ENCODE results near the gene PIK3R1.
"Not testable (repeated sequence)": the region's sequence is repeated elsewhere in the genome, so short reads cannot be mapped to it uniquely, and the experiment has no call there.

Gene PIK3R1

GRCh38 chr5:68227532-68228160, 12.1 kb downstream of the PIK3R1 start:
- no peak for DNase-seq

GRCh38 chr5:68229416-68229815, 13.9 kb downstream of the PIK3R1 start:
- DNase-seq, result no peak

GRCh38 chr5:68230285-68230684, 14.7 kb downstream of the PIK3R1 start:
- no peak for DNase-seq

- DNase-seq, result no peak
Measured at GRCh38 chr5:68231414-68232076, 16.0 kb downstream of the PIK3R1 start.

GRCh38 chr5:68232277-68232676, 16.7 kb downstream of the PIK3R1 start:
- DNase-seq, result no peak

- DNase-seq, result no peak
Measured at GRCh38 chr5:68233075-68233474, 17.5 kb downstream of the PIK3R1 start.

- not testable (repeated sequence) for DNase-seq
Measured at GRCh38 chr5:68235229-68235628, 19.7 kb downstream of the PIK3R1 start.

GRCh38 chr5:68237715-68238114, 22.2 kb downstream of the PIK3R1 start:
- no peak for DNase-seq

GRCh38 chr5:68239487-68239886, 23.9 kb downstream of the PIK3R1 start:
- peak; percentile 97 to 99 for DNase-seq

GRCh38 chr5:68240202-68240601, 24.6 kb downstream of the PIK3R1 start:
- DNase-seq, result peak; percentile 88

GRCh38 chr5:68240771-68241170, 25.2 kb downstream of the PIK3R1 start:
- no peak for DNase-seq

- DNase-seq, result no peak
Measured at GRCh38 chr5:68242743-68243142, 27.2 kb downstream of the PIK3R1 start.

- DNase-seq, result no peak
Measured at GRCh38 chr5:68243251-68243650, 27.7 kb downstream of the PIK3R1 start.

GRCh38 chr5:68243681-68244080, 28.1 kb downstream of the PIK3R1 start:
- DNase-seq, result peak; percentile 23 to 27

- DNase-seq, result no peak
Measured at GRCh38 chr5:68245319-68245718, 29.8 kb downstream of the PIK3R1 start.

- no peak for DNase-seq
Measured at GRCh38 chr5:68246802-68247201, 31.2 kb downstream of the PIK3R1 start.

GRCh38 chr5:68247627-68248026, 32.1 kb downstream of the PIK3R1 start:
- DNase-seq, result no peak

- no peak for DNase-seq
Measured at GRCh38 chr5:68248896-68249295, 33.3 kb downstream of the PIK3R1 start.

GRCh38 chr5:68249520-68249919, 34.0 kb downstream of the PIK3R1 start:
- no peak for DNase-seq

- peak; percentile 36 to 37 for DNase-seq
Measured at GRCh38 chr5:68250661-68251298, 35.2 kb downstream of the PIK3R1 start.

- no peak for DNase-seq
Measured at GRCh38 chr5:68251386-68251785, 35.8 kb downstream of the PIK3R1 start.

- DNase-seq, result no peak
Measured at GRCh38 chr5:68251804-68252522, 36.4 kb downstream of the PIK3R1 start.
